ENCODE results near the gene ITGA8. TPM values are rescaled to one million over a fixed set of nuclear protein-coding genes. Genes with fewer than 3 reads are reported as not detected.

The ITGA8 gene
- total RNA-seq, 1 experiment from 2014 or later = 0.02 TPM

DNA sequence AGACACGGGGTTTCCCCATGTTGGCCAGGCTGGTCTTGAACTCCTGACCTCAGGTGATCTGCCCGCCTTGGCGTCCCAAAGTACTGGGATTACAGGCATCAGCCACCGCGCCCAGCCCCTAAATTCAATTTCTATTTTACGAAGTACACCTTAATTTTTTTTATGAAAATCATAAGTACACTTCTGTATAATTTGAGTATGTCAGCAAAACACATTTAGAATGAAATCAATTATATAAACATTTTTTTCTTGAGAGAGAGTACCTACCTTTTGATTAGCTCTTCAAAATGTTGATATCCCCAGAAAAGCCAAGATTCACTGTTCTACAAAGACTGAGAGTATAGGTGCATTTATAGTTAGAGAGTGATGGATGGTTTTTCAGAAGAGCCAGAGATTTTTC, 20.5 kb upstream of the ITGA8 start:
- POLR2A ChIA-PET = no interaction called here
- RAD21 ChIA-PET (ENCODE audit: low non-redundant PET in 1 of 2, low total read pairs in 2 of 2, uncharacterized antibody in 2 of 2, unreplicated experiment in 2 of 2) = no interaction called here
- no peaks in the 10 kb centered on the region for H4K20me1 ChIP-seq (ENCODE audit: insufficient read depth)
- H3K27ac ChIP-seq (ENCODE audit: low read depth, low read length) = no peak overlapping the region
- intact Hi-C loops (cut with micrococcal nuclease) = no loop called here
- BruUV-seq (replicated peaks) = no TSS peak
- H3K4me2 ChIP-seq (ENCODE audit: low read length) = no peak overlapping the region
- no peak overlapping the region for H3K9ac ChIP-seq (ENCODE audit: low read length)
- H2AFZ ChIP-seq (ENCODE audit: low read depth, low read length, poor library complexity, severe bottlenecking) = no peak overlapping the region
- no peaks in the 10 kb centered on the region for H3K36me3 ChIP-seq (ENCODE audit: control insufficient read depth in 1 of 2, insufficient read depth in 2 of 2, low read length in 2 of 2)
- peaks cover 0 to 5% of the 10 kb centered on the region in 2 experiments; a peak in 1 of 4 replicates for H3K4me1 ChIP-seq (ENCODE audit: control insufficient read depth in 1 of 2, insufficient read depth in 2 of 2, low read length in 2 of 2)
- no peak for TF ChIP-seq ZFX (IDR thresholded peaks at IDR 0.05)
- no peak for TF ChIP-seq CBX3 (IDR thresholded peaks at IDR 0.05; ENCODE audit: low read depth)
- TF ChIP-seq, protein P1, sequence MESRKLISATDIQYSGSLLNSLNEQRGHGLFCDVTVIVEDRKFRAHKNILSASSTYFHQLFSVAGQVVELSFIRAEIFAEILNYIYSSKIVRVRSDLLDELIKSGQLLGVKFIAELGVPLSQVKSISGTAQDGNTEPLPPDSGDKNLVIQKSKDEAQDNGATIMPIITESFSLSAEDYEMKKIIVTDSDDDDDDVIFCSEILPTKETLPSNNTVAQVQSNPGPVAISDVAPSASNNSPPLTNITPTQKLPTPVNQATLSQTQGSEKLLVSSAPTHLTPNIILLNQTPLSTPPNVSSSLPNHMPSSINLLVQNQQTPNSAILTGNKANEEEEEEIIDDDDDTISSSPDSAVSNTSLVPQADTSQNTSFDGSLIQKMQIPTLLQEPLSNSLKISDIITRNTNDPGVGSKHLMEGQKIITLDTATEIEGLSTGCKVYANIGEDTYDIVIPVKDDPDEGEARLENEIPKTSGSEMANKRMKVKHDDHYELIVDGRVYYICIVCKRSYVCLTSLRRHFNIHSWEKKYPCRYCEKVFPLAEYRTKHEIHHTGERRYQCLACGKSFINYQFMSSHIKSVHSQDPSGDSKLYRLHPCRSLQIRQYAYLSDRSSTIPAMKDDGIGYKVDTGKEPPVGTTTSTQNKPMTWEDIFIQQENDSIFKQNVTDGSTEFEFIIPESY (IDR thresholded peaks at IDR 0.05; ENCODE audit: extremely low read depth, insufficient replicate concordance, low read length) = no peak
- TF ChIP-seq, protein P2, sequence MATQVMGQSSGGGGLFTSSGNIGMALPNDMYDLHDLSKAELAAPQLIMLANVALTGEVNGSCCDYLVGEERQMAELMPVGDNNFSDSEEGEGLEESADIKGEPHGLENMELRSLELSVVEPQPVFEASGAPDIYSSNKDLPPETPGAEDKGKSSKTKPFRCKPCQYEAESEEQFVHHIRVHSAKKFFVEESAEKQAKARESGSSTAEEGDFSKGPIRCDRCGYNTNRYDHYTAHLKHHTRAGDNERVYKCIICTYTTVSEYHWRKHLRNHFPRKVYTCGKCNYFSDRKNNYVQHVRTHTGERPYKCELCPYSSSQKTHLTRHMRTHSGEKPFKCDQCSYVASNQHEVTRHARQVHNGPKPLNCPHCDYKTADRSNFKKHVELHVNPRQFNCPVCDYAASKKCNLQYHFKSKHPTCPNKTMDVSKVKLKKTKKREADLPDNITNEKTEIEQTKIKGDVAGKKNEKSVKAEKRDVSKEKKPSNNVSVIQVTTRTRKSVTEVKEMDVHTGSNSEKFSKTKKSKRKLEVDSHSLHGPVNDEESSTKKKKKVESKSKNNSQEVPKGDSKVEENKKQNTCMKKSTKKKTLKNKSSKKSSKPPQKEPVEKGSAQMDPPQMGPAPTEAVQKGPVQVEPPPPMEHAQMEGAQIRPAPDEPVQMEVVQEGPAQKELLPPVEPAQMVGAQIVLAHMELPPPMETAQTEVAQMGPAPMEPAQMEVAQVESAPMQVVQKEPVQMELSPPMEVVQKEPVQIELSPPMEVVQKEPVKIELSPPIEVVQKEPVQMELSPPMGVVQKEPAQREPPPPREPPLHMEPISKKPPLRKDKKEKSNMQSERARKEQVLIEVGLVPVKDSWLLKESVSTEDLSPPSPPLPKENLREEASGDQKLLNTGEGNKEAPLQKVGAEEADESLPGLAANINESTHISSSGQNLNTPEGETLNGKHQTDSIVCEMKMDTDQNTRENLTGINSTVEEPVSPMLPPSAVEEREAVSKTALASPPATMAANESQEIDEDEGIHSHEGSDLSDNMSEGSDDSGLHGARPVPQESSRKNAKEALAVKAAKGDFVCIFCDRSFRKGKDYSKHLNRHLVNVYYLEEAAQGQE (IDR thresholded peaks at IDR 0.05; ENCODE audit: low read depth) = no peak
- no peaks in the 10 kb centered on the region for H3K27me3 ChIP-seq (ENCODE audit: insufficient read depth, low read length)
- H3K9me2 ChIP-seq (ENCODE audit: insufficient read depth) = no peaks in the 10 kb centered on the region
- ATAC-seq (no peak), DNase-seq (ENCODE audit: low read depth, low spot score) (no peak)
- CTCF ChIA-PET = no interaction called here
- H3K9me3 ChIP-seq (ENCODE audit: control insufficient read depth in 1 of 2, insufficient read depth in 1 of 2, low read depth in 1 of 2, low read length in 2 of 2) = no peaks in the 10 kb centered on the region
- no peaks in the 10 kb centered on the region for H3K79me2 ChIP-seq (ENCODE audit: insufficient read depth, low read length)
- H3K4me3 ChIP-seq (replicated peaks in 1 of 2; ENCODE audit: low read depth in 1 of 2, low read length in 2 of 2) = no peak overlapping the region
